OCI-LY3 (cell line): ENCODE data around the gene USP31.

Source experiments
- EZH2phosphoT487 ChIP-seq: fragments of 200-600 bp; shearing (Covaris generic); IDR thresholded peaks from 2 replicates; pipeline ENCODE4 v1.6.1; 2018; ENCODE audit warnings: antibody characterized with exemption, mixed run types, low read depth
- TF ChIP-seq, protein P1 (sequence below): fragments of 200-600, 300-600 bp; sonication (generic); IDR thresholded peaks from 2 replicates; pipeline ENCODE4 v1.5.1; 2014; ENCODE audit warnings: antibody characterized with exemption, low read length, low read depth

DNA sequence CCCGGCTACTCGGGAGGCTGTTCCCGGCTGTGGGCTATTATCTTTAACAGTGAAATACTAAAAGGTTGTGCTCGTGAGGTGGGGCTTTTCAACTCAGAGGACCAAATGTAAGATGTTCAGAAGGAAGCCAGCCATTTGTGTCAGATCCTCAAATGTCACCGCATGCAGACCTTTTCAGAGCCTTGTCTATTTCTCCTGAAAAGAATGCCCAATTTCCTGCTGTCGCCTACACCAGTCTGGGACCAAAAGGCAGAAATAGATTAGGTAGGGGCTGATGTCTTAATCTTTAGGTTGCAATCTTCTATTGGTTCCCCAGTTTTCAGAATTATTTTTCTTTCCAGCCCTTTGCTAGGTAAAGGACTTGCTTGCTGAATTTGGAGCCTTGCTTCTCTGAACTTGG is 8.9 kb upstream of the USP31 start:
- TF ChIP-seq, protein P1, sequence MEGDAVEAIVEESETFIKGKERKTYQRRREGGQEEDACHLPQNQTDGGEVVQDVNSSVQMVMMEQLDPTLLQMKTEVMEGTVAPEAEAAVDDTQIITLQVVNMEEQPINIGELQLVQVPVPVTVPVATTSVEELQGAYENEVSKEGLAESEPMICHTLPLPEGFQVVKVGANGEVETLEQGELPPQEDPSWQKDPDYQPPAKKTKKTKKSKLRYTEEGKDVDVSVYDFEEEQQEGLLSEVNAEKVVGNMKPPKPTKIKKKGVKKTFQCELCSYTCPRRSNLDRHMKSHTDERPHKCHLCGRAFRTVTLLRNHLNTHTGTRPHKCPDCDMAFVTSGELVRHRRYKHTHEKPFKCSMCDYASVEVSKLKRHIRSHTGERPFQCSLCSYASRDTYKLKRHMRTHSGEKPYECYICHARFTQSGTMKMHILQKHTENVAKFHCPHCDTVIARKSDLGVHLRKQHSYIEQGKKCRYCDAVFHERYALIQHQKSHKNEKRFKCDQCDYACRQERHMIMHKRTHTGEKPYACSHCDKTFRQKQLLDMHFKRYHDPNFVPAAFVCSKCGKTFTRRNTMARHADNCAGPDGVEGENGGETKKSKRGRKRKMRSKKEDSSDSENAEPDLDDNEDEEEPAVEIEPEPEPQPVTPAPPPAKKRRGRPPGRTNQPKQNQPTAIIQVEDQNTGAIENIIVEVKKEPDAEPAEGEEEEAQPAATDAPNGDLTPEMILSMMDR: no peak
- no peak for TF ChIP-seq EZH2phosphoT487
